Left forelimb (tissue), 1 donor: Measurements from ENCODE around the gene SSTR3.
"Not testable (repeated sequence)": the region's sequence is repeated elsewhere in the genome, so short reads cannot be mapped to it uniquely, and the experiment has no call there.

Experiments
- DNase-seq: peaks from one replicate; pipeline ENCODE4 v3.0.0-alpha.2; 2018; ENCODE audit warnings: low spot score

Gene SSTR3

DNA sequence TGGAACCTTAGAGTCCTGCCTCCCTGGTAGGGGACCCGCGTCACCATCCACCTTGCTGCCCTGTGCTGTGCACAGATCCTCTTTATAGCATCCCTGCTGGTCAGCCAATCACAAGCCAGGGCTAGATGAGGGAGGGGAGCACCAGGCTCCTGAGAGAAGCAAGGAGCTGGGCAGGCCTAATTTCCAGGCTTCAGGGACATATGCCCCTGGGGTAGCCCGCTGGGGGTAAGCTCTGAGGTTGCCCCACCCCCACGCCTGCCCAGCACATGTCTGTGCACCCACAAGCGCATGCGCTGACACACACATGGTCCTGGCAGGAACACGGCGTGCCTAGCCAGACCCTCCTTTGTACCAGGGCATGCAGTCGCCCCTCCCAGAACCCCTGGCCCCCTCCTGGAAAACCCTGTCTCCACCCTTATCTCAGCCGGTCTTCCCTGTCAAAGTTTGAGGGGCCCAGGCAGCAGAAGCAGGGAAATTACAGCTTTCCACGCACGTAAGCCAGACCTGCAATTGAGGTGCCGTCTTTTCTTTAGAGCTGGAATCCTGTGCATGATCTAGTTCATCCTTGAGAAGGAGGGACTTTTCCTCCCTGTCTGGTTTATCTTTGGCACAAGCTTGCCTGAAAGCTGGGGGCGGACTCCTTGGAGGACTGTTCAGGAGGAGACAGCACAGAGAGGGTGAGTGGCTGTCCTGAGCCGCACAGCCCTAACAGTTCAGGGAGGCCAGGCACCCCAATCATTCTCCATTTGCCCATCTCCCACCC is 2.1 kb downstream of the SSTR3 start:
- no peak for DNase-seq

DNA sequence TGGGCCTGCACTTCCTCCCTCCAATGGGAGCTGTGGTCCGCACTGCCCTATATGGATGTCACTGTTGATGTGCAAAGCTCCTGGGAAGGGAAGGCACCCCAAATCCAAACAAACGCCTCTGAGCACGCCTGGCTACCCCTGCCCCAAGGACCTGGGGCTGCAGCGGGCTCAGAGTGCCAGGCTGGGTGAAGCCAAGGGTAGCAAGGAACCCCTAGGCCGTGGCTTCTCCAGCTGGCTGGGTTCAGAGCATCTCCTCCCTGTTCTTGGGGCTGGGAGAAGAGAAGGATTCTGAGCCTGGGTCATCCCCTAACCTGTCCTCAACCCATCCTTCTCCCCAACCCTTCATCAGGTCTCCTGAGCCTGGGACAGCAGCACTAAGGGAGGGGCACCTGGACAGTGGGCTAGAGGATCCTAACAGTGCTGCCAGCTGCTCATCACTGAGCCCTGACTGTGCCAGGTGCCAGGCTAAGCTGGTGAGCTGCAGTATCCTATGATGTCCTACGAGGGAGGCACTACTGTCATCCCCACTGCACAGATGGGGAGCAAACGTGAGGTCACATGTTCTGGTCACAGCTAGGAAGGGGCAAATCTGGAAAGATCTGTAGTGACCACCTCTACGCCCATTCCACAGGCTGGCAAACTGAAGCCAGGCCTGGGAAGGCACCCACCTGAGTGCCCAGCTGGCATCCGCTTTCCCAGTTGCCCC is 3.0 kb downstream of the SSTR3 start:
- no peak for DNase-seq

DNA sequence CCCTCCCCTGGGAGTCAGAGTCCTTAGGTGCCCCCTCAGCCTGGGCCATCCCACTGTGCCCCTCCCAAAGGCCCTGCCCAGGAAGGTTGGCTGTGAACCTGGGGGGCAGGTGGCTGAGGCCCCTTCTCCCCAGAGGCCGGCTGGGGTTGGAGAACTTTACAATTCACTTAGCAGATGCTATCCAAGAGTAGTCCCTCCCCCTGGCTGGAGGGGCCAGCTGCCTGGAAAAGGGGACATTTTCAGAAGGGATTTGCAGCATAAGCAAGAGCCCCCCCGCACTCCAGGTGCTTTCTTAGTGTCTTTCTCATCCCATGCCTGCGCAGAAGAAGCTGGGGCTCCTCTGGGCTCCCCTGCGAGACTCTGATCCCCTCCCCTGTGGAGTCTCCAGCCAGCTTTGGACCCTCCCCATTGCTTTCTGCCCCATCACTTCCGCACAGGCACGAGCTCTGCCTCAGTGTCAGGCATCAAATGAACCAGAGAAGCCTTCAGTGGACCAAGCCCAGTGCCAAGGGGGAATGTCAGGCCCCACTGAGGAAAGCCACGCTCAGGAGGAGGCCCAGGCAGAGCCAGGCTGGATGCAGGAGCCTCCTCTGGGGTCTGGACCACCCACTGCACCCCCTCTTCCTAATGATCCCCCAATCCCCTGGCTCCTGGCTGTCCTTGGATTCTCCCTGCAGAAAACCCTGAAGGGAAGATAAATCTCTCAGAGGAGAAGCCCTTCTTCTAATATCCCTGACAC is 3.7 kb downstream of the SSTR3 start:
- DNase-seq: no peak

DNA sequence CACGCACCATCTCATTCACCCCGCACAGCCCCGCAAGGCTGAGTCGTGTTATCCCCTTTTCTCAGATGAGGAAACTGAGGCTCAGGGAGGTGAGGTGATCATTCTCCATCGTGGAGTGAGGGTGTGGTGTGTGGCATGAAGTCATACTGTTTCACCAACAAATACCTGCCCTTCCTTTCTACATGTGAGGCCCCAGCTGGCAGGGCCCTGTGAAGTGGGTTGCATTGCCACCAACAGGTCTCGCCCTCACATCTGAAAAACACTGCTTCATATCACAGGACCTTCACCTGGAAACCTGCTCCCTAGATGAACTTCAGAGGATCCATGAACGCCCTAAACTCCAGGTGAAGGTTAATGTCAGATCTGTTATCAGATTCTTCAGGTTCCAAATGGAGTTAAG is 4.3 kb downstream of the SSTR3 start:
- no peak for DNase-seq

DNA sequence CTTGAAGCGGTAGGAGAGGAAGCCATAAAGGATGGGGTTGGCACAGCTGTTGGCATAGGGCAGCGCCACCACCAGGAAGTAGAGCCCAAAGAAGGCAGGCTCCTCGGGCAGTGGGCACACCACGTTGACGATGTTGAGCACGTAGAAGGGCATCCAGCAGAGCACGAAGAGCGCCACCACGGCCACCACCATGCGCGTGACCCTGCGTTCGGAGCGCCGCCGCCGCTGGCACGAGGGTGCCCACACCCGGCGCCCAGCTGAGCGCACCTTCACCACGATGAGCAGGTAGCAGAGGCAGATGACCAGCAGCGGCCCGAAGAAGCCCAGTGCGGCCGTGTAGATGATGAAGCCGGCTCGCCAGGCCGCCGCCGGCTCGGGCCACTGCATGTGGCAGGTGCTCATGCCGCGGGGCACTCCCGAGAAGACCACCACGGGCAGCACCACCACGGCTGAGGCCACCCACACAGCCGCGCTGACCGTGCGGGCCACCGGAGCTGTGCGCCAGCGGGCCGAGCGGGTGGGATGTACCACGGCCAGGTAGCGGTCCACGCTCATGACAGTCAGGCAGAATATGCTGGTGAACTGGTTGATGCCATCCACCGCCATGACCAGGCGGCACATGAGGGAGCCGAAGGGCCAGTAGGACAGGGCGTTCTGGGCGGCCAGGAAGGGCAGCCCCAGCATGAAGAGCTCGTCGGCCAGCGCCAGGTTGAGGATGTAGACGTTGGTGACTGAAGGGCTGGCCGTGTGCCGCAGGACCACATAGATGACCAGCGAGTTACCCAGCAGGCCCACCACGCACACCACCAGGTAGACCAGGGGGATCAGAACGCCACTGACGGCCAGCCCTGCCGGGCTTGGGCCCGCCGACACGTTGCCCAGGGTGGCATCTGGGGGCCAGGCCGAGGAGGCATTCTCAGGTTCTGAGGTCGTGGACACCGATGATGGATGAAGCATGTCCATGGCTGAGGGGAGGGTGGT is 5.1 kb downstream of the SSTR3 start:
- no peak for DNase-seq

DNA sequence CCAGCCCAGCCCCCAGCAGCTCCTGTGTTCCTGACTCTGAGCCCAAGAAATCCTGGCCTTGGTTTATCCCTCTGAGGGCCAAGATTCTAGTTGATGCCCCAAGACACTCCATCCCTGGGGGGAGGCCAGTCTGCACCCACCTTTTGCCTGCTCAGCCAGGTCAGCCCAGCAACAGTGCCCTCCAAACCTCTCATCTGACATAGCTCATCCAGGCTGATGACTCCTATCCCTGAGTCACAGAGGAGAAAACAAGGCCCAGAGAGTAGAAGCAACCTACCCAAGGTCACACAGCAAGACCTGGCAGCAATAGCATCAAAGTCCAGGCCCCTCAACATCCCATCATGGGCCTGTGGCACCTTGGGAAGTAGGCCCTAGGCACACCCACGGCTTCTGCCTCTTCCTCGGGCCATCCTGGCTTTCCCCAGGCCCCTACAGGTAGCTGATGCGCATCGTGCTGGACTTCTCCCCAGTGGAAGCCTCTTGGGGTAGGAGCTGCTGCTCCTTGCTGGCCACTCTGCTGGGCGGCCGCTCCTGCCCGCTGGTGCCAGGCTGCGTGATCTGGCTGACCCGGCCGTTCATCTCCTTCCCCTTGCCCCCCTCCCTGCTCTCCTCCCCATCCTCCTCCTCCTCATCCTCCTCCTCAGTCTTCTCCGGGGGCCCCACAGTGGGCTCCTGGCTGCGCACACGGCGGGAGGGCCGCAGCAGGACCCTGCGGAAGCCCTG is 6.0 kb downstream of the SSTR3 start:
- DNase-seq: no peak

DNA sequence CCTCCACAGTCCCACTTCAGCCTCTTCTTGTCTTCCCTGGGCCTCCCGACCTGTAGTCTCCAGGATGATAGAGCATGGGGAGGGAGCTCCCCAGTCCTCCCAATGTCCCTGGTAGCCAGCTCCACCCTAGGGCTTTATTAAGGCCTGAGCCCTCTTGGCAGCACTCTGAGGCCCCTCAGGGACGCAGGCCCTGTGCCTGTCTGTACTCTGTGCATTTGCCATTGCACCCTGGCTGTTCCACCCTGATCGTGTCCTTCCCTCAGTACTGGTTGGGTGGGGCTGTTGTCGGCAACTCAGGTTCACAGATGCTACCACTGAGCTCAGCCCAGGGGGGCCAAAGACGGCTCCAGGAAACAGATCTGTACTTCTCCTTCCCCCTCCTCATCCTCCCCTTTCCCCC is 7.2 kb downstream of the SSTR3 start:
- DNase-seq: no peak

DNA sequence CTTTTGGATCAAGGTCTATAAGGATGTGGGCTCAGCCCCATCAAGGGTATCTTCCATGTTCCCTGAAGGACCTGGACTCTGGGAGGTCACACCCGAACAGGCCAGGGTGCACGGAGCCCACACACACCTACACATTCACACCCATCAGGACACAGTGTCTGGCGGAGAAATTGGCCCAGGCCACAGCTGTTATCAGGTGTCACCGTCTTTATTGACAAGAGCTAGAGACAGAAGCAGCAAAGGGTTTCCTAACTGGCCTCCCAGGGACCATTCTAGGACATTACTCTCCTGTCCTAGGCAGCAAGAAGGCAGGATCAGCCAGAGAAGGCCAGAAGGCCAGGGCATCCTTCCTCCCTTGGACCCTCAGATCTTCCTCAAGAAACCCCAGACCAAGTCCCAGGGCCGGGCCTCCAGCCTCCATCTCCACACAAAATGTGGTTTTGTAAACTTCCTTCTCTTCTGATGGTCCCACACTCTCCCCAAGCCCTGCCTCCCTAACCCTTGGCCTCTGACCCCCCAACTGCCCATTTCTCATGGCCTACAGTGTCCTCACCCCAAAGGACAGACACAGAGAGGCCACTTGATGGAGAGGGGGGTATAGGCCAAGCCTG is 8.1 kb downstream of the SSTR3 start:
- DNase-seq: no peak

DNA sequence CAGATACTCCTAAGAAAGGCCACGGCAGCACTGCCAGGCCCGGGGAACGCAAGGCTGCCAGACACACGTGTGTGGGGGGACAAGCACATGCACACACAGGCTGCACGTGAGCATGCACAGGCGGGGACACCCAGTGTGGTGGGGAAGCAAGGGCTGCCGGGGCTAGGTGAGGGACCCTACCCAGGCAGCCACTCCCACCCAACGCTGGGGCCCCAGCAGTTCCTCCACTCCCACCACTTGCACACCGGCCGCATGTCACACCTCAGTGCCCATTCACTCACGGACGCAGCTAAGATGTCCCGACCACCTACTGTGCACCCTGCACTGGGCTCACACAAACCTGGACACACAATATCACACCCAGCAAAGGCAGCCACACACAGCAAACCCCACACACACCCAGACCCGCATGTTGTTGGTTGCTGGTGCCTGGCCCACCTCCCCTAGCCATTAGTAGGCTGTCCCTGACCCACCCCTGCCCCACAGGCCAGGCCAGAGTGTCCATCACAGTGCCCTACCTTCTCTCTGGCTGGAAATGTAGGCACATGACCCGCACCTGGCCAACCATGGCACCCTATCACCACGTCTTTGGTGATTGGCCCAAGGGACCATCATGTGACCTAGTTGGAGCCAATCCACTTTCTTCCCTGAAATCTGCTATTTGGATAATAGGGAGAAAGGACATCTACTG is 8.8 kb downstream of the SSTR3 start:
- no peak for DNase-seq

DNA sequence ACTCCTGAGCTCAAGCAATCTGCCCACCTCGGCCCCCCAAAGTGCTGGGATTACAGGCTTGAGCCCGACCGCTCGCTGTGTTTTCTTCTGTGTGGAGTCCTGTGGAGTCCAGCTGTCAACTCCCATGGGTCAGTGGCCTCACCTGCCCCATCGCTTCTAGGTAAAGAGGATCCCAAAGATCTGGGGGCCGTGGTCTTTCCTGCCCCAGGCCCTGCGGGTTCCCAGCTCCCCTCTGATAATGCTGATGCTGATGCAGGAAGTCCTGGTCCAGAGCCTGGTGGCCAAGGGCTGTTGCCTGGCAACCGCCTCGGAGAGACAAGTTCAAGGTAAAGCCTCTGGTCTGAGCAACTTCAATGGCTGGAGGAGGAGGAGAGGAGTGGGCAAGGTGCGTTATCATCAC is 9.6 kb downstream of the SSTR3 start:
- DNase-seq: no peak

DNA sequence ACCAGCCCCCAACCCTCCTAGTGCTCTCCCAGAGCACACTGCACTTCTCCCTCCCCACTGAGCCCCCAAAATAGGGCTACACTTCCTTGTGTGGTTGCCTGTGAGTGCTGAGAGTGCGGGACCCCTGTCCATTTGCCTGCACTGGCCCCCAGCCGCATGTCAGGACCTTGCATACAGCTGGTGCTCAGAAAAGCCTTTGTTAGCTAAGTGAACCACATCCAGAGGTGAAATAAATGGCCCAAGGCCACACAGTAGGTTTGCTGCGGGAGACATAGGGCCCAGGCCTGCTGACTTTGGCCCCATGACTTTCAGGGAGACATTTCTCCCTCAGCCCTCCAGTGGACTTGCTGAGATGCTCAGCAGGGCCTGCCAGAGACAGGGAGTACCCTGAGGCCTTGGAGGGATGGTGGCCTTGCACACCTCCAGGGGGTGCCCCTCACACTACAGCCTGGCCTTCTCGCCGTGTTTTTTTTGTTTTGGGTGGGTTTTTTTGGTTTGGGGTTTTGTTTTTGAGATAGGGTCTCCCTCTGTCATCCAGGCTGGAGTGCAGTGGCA is 10.2 kb downstream of the SSTR3 start:
- DNase-seq: no peak

DNA sequence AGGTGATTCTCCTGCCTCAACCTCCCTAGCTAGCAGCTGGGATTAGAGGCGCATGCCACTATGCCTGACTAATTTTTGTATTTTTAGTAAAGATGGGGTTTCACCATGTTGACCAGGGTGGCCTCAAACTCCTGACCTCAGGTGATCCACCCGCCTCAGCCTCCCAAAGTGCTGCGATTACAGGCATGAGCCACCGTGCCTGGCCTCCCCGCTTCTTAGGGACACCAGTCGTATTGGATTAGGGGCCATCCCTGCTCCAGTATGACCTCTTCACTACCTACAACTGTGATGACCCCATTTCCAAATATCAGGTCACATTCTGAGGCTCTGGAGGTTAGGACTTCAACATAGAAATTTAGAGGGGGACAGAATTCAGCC is 10.8 kb downstream of the SSTR3 start:
- DNase-seq: not testable (repeated sequence)

DNA sequence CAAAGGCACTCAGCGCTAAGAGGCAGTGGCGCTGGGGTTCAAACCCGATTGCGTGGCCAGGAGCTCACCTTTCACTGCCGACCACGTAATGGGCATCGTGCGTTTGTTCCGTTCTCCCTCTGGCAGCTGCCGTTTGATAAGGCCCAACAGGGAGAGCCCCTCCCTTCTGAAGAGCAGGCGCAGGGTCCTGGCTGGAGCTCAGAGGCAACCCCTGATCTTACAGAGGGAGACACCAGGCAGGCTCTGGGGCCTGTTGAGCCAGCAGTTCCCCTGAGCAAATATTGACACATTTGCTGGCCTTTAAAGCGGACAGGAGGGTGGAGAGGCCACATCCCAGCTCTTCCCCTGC is 12.5 kb downstream of the SSTR3 start:
- no peak for DNase-seq

DNA sequence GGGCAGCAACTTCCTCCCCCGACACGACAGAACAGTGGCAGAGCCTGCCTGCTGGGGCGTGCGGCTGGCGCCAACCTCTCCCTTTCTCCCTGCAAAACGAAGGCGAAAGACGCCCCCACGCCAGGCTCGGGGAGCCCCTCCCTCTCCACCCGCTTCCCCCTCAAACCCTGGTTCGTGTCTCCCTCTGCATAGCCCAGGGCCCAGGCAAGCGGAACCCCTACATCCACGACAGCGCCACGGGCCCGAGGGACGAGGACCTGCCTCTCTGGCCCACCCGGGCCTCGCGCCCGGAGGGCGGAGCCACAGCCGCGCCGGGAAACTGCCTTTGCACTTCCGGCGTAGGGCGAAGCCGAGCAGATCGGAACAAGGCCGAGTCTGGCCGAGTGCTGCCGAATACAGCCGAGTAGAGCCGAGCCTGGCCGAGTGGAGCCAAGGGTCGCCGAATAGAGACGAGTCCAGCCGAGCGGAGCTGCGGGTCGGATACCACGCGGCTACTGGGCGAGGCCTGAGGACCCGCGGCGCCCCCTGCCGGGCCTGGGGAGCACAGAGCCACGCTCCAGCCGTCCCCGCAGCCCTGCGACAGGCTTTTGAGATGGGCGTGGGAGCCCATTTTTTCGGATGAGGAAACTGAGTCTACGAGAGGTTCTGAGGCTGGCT is 13.0 kb downstream of the SSTR3 start:
- peak; percentile 100 for DNase-seq

DNA sequence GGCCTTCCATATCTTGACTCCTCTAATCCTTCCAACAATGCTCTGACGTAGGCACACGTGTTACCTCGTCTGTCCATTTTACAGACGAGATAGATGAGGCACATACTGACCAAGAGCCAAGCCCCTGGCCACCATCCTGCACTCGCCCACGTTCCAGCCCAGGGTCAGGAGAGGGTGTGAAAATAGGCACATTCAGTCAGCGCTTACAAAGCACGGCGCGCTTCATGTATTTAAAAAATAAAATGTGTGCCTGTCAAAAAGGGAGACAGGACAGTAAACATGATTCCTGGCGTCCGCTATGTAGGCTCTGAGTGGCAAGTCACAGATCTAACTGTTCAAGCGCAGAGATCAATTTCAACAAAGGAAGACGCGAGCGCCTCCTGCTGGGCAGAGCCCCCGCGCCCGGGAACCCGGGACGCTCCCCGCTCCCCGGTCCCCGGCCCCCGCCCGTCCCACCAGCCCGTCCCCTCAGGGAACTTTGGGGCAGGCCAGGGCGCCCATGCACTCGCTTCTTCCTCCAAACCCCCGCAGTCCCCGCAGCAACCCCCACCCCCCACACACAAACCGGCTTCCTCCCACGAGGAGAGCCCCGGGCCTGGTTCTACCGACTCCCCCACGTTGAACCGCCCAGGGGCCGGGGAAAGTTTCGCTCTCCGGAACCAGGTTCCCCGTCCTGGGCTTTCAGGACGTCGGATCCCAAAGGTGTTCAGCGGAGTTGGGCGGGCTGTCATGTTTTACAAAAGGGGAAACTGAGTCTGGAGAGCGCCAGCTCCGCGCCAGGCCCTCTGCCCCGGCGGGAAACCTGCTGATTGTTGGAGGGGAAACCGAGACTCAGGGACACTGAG is 13.8 kb downstream of the SSTR3 start:
- peak; percentile 91 for DNase-seq

DNA sequence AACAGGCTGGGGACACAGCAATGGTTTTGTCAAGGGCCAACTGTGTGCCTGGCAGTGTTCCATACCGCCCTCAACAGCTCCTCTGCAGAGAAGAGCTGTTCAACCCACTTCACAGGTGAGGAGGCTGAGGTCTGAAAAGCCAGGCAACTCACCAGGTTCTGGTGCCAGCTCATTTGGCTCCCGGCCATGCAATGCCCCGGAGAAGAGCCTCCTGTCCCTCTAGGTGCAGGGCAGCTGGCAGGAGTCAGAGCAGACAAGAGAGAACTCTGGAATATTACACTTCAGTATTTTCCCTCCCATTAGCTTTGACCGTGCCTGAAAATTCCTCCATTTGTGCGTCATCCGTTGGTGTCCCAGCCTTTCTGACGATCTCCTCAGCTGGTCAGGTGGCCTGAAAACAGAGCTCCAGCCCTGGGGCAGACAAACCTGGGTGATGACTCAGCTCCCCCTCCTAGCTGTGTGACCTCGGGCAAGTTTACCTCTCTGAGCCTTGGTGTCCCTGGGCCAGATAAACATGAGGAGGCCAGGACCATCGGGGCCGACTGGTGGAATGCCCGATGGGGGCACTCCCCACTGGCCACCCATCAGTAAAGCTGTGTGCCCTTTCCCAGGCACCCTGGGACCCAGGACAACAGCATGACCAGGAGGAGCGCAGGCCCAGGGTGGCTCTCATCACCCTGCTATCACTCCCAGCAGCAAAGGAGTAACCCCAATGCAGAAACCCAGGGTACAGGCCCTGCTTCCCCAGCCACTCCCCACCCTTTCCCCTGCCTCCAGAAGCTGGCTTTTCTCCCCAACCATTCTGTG is 14.6 kb downstream of the SSTR3 start:
- DNase-seq: no peak
